Measurements from ENCODE around the gene TSPAN16.
"Not testable (repeated sequence)": the region's sequence is repeated elsewhere in the genome, so short reads cannot be mapped to it uniquely, and the experiment has no call there.

The TSPAN16 gene

DNA sequence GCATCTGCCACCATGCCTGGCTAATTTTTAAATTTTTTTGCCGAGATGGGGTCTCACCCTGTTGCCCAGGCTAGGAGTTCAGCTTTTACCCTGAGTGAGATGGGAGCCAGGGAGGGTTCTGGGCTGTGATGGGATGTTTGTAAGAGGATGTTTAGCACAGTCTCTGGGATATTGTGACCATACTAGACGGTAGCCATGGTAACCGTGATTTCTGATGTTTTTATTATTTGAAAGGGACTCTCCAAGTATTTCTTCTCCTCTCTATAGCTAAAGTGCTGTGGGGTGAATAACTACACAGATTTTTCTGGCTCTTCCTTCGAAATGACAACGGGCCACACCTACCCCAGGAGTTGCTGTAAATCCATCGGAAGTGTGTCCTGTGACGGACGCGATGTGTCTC, 10.4 kb downstream of the TSPAN16 start:
- Histone ChIP-seq H3K4me1 (ENCODE audit: control insufficient read depth in 2 of 2, insufficient read depth in 2 of 2, low read length in 2 of 2) (no peaks in the 10 kb centered on the region), H3K27me3 (ENCODE audit: control insufficient read depth in 2 of 2, insufficient read depth in 2 of 2, low read length in 2 of 2) (peaks cover 0 to 2% of the 10 kb centered on the region in 2 donors)

DNA sequence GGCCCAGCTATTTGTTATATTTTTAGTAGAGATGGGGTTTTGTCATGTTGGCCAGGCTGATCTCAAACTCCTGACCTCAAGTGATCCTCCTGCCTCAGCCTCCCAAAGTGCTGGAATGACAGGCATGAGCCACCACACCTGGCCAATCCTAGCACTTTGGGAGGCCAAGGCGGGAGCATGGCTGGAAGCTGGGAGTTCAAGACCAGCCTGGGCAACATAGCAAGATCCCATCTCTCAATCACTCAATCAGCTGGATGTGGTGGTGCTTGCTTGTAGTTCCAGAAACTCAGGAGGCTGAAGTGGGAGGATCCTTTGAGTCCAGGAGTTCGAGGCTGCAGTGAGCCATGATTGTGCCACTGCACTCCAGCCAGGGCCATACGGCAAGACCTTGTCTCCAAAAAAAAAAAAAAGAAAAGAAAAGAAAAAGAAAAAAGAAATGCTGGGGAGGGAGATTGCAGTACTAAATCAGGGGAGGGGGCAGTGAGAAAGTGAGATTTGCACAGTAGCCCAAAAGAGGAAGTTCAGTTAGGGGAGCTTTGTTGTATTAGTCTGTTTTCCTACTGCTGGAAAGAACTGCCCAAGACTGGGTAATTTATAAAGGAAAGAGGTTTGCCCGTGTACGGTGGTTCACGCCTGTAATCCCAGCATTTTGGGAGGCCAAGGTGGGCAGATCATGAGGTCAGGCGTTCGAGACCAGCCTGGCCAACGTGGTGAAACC, 24.5 kb downstream of the TSPAN16 start:
- H3K4me1 ChIP-seq (ENCODE audit: control insufficient read depth in 2 of 2, insufficient read depth in 2 of 2, low read length in 2 of 2) = peaks cover 13 to 15% of the 10 kb centered on the region in 2 donors
- H3K27ac ChIP-seq (ENCODE audit: low read depth in 2 of 2, low read length in 2 of 2) = not testable (repeated sequence)

More for the DNA sequence above, 10.4 kb downstream of the TSPAN16 start:
- no peak overlapping the region for H3K9ac ChIP-seq (ENCODE audit: low read depth in 1 of 2, low read length in 2 of 2)
- no peaks in the 10 kb centered on the region for H3K36me3 ChIP-seq (ENCODE audit: control insufficient read depth in 2 of 2, insufficient read depth in 2 of 2, low read length in 2 of 2)
- no peak overlapping the region for H3K4me3 ChIP-seq (ENCODE audit: low read length in 2 of 2)
- no peak overlapping the region for H3K27ac ChIP-seq (ENCODE audit: low read depth in 2 of 2, low read length in 2 of 2)
- no peaks in the 10 kb centered on the region for H3K9me3 ChIP-seq (ENCODE audit: control insufficient read depth in 2 of 2, low read length in 2 of 2)

DNA sequence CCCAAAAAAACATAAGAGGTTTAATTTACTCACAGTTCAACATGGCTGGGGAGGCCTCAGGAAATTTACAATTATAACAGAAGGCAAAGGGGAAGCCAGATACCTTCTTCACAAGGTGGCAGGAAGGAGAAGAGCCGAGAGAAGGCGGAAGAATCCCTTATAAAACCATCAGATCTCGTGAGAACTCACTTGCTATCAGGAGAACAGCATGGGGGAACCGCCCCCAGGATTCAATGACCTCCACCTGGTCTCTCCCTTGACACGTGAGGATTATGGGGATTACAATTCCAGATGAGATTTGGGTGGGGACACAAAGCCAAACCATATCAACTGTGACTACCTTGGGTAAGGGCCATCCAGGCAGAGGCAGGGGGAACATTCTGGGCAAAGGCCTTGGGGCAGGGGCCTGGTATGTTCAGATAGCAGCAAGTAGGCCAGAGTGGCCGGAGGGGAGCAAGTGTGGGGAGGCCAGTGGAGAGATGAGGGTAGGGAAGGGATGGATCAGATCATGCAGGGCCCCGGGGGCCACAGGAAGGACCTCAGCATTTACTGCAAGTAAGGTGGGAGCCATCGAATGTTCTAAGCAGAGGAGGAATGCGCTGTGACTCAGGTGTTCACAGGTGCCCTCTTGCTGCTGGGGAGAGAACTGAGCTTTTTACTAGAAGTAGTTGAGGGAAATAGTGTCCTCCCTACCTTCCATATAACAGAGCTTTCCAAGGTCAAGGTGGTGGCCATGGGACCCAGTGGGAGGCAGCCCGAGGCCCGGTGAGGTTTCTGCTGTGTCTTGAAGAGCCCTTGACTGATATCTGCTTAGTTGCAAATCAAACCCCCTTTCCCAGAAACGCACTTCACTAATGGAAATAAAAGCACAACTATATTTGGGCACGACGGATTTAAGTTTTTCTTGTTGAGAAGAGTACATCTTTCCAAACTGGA, 25.5 kb downstream of the TSPAN16 start:
- H3K9ac ChIP-seq (ENCODE audit: low read depth in 1 of 2, low read length in 2 of 2) = no peak overlapping the region
- H3K36me3 ChIP-seq (ENCODE audit: control insufficient read depth in 2 of 2, insufficient read depth in 2 of 2, low read length in 2 of 2) = no peaks in the 10 kb centered on the region
- no peak overlapping the region for H3K27ac ChIP-seq (ENCODE audit: low read depth in 2 of 2, low read length in 2 of 2)
- peaks cover 13 to 15% of the 10 kb centered on the region in 2 donors for H3K4me1 ChIP-seq (ENCODE audit: control insufficient read depth in 2 of 2, insufficient read depth in 2 of 2, low read length in 2 of 2)
- no peaks in the 10 kb centered on the region for H3K9me3 ChIP-seq (ENCODE audit: control insufficient read depth in 2 of 2, low read length in 2 of 2)
- no peak overlapping the region for H3K4me3 ChIP-seq (ENCODE audit: low read length in 2 of 2)
- H3K27me3 ChIP-seq (ENCODE audit: control insufficient read depth in 2 of 2, insufficient read depth in 2 of 2, low read length in 2 of 2) = no peaks in the 10 kb centered on the region

More for the DNA sequence above, 24.5 kb downstream of the TSPAN16 start:
- not testable (repeated sequence) for H3K27me3 ChIP-seq (ENCODE audit: control insufficient read depth in 2 of 2, insufficient read depth in 2 of 2, low read length in 2 of 2); H3K9me3 ChIP-seq (ENCODE audit: control insufficient read depth in 2 of 2, low read length in 2 of 2); H3K9ac ChIP-seq (ENCODE audit: low read depth in 1 of 2, low read length in 2 of 2); H3K36me3 ChIP-seq (ENCODE audit: control insufficient read depth in 2 of 2, insufficient read depth in 2 of 2, low read length in 2 of 2); H3K4me3 ChIP-seq (ENCODE audit: low read length in 2 of 2)

DNA sequence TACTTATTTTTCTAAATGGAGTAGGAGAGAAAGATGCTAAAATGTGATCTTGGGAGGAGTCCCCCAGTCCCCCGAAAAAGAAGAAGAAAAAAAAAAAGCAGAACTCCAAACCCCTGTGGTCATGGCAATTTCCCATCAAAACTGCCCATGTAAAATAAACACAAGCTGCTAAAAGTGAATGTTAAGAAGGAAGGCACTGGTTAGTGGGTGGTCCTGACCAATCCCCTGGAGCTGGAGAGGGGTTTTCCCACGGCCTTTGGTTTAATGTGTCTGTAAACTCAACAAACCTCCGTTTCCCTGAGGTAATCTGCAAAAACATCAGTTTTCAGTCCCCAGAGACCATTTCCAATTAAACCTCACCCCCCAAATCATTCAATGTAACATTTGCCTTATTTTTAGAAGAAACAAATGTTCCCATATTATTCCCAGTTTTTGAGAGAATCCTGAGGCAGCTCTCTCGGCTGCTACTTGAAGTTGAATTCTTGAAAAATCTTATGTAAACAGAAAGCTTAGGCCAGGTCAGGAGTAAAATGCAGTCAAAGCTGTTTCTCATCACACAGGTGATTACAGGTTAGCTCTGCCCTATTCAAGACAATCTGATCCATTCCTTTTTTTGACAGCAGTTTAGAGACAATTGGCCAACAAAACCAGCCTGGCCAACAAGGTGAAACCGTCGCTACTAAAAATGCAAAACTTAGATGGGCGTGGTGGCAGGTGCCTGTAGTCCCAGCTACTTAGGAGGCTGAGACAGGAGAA, 26.5 kb downstream of the TSPAN16 start:
- no peak overlapping the region for H3K4me3 ChIP-seq (ENCODE audit: low read length in 2 of 2)
- H3K36me3 ChIP-seq (ENCODE audit: control insufficient read depth in 2 of 2, insufficient read depth in 2 of 2, low read length in 2 of 2) = peaks cover 3 to 4% of the 10 kb centered on the region in 2 donors
- no peaks in the 10 kb centered on the region for H3K9me3 ChIP-seq (ENCODE audit: control insufficient read depth in 2 of 2, low read length in 2 of 2)
- H3K27me3 ChIP-seq (ENCODE audit: control insufficient read depth in 2 of 2, insufficient read depth in 2 of 2, low read length in 2 of 2) = no peaks in the 10 kb centered on the region
- no peak overlapping the region for H3K9ac ChIP-seq (ENCODE audit: low read depth in 1 of 2, low read length in 2 of 2)
- H3K27ac ChIP-seq (ENCODE audit: low read depth in 2 of 2, low read length in 2 of 2) = no peak overlapping the region
- peaks cover 13 to 15% of the 10 kb centered on the region in 2 donors for H3K4me1 ChIP-seq (ENCODE audit: control insufficient read depth in 2 of 2, insufficient read depth in 2 of 2, low read length in 2 of 2)

DNA sequence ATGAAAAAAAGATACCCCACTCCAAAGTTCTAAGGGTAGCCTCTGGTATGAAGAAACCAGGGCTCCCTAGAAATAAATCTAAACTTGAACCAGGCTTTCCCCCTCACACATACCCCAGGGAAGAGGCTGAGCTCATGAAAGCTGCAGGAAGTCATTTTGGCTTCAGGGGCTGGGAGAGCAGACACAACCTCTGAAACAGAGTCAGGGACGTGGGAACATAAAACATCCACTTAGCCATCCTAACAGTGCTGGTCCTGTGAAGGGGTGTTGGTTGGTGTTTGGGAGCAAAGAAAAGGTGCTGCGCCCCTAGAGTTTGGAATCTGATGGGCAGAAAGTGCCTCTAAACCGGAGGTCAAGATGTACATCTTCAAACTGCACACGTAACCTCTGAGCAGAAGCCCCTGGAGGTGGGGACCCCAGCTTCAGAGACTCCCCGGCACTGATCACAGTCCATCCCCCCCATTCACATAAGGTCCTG, 27.7 kb downstream of the TSPAN16 start:
- H3K36me3 ChIP-seq (ENCODE audit: control insufficient read depth in 2 of 2, insufficient read depth in 2 of 2, low read length in 2 of 2) = peaks cover 3 to 4% of the 10 kb centered on the region in 2 donors
- H3K27ac ChIP-seq (ENCODE audit: low read depth in 2 of 2, low read length in 2 of 2) = peak overlapping the region; percentile 38 to 67
- H3K27me3 ChIP-seq (ENCODE audit: control insufficient read depth in 2 of 2, insufficient read depth in 2 of 2, low read length in 2 of 2) = no peaks in the 10 kb centered on the region
- peak overlapping the region in 1 of 2 donors; percentile 29 for H3K9ac ChIP-seq (ENCODE audit: low read depth in 1 of 2, low read length in 2 of 2)
- no peaks in the 10 kb centered on the region for H3K9me3 ChIP-seq (ENCODE audit: control insufficient read depth in 2 of 2, low read length in 2 of 2)
- peaks cover 13 to 15% of the 10 kb centered on the region in 2 donors for H3K4me1 ChIP-seq (ENCODE audit: control insufficient read depth in 2 of 2, insufficient read depth in 2 of 2, low read length in 2 of 2)
- no peak overlapping the region for H3K4me3 ChIP-seq (ENCODE audit: low read length in 2 of 2)

DNA sequence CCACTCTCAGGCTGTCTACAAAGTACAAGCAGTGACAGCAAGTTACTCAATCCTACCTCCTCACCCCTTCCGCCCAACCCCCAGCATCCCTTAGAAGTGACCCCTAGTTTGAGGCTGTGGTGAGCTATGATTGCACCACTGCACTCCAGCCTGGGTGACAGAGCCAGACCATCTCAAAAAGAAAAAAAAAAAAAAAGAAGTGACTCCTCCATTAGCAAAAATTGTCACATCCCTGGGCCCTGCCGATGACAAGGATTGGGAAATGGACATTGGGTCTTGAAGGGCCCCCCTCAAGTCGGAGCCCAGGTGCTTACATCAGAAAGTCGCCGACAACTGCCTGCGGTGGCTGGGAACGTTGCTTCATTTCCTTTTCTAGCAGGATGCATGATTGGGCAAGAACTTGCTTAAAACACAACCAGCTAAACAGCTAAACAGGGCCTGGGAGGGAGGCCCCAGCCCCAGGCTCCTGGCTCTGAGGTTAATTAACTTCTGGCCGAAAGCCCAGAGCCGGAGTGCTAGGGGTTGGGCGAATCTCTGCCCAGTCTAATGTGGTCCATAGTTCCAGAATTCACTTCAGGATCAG, 28.2 kb downstream of the TSPAN16 start:
- Histone ChIP-seq H3K9ac (ENCODE audit: low read depth in 1 of 2, low read length in 2 of 2) (peak overlapping the region in 1 of 2 donors; percentile 29), H3K4me3 (ENCODE audit: low read length in 2 of 2) (no peak overlapping the region)

DNA sequence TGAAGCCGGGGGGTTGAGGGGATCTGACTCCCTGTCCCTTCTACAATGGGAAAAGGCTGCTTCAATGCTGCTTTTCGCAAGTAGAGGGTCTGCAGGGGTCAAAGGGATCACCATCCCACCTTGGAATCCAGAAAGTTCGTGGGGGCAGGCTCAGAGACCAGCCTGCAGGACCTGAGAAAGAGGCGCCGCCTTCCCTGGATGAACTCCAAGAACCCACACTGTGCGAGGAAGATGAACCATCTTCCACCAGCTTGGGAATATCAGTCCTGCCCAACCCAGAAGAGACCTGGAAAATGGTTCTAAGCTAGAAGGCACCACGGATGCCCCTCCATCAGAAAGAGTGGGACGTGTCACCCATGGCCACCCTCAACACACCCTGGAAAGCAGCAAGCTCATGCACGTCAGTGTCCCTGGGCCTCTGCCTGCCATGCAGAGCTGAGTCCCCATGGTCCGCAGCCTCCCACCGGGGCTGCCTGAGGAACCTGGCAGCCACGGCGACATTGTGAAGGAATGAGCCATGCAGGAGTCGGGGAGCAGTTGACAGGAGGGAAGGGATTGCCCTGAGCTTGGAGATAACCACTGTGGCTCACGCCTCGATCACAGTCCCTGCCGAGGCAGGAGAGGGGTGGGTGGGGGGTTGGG, 28.9 kb downstream of the TSPAN16 start:
- H3K27me3 ChIP-seq (ENCODE audit: control insufficient read depth in 2 of 2, insufficient read depth in 2 of 2, low read length in 2 of 2) = no peaks in the 10 kb centered on the region
- no peak overlapping the region for H3K4me3 ChIP-seq (ENCODE audit: low read length in 2 of 2)
- peaks cover 13 to 15% of the 10 kb centered on the region in 2 donors for H3K4me1 ChIP-seq (ENCODE audit: control insufficient read depth in 2 of 2, insufficient read depth in 2 of 2, low read length in 2 of 2)
- H3K27ac ChIP-seq (ENCODE audit: low read depth in 2 of 2, low read length in 2 of 2) = peak overlapping the region; percentile 40 to 59
- H3K9ac ChIP-seq (ENCODE audit: low read depth in 1 of 2, low read length in 2 of 2) = no peak overlapping the region
- H3K36me3 ChIP-seq (ENCODE audit: control insufficient read depth in 2 of 2, insufficient read depth in 2 of 2, low read length in 2 of 2) = peaks cover 3 to 4% of the 10 kb centered on the region in 2 donors
- H3K9me3 ChIP-seq (ENCODE audit: control insufficient read depth in 2 of 2, low read length in 2 of 2) = no peaks in the 10 kb centered on the region

More for the DNA sequence above, 28.2 kb downstream of the TSPAN16 start:
- Histone ChIP-seq H3K36me3 (ENCODE audit: control insufficient read depth in 2 of 2, insufficient read depth in 2 of 2, low read length in 2 of 2) (peaks cover 3 to 4% of the 10 kb centered on the region in 2 donors), H3K27ac (ENCODE audit: low read depth in 2 of 2, low read length in 2 of 2) (peak overlapping the region; percentile 59 to 67), H3K27me3 (ENCODE audit: control insufficient read depth in 2 of 2, insufficient read depth in 2 of 2, low read length in 2 of 2) (no peaks in the 10 kb centered on the region), H3K4me1 (ENCODE audit: control insufficient read depth in 2 of 2, insufficient read depth in 2 of 2, low read length in 2 of 2) (peaks cover 13 to 15% of the 10 kb centered on the region in 2 donors), H3K9me3 (ENCODE audit: control insufficient read depth in 2 of 2, low read length in 2 of 2) (no peaks in the 10 kb centered on the region)

DNA sequence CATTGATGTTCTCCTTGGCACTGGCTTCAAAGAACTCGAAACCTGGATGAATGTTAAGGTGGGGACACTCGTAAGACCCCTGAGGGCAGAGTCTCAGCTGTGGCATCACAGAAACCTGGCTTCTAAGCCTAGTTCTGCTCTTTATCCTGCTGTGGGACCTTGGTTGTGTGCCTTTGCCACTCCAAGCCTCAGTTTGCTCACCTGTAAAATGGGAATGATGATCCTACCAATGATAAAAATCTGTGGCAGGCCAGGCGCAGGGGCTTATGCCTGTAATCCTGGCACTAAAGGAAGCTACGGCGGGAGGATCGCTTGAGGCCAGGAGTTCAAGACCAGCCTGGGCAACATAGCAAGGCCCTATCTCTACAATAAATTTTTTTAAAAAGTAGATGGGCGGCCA, 29.6 kb downstream of the TSPAN16 start:
- H3K9ac ChIP-seq (ENCODE audit: low read depth in 1 of 2, low read length in 2 of 2) = no peak overlapping the region
- peaks cover 3 to 4% of the 10 kb centered on the region in 2 donors for H3K36me3 ChIP-seq (ENCODE audit: control insufficient read depth in 2 of 2, insufficient read depth in 2 of 2, low read length in 2 of 2)
- no peaks in the 10 kb centered on the region for H3K9me3 ChIP-seq (ENCODE audit: control insufficient read depth in 2 of 2, low read length in 2 of 2)
- H3K27me3 ChIP-seq (ENCODE audit: control insufficient read depth in 2 of 2, insufficient read depth in 2 of 2, low read length in 2 of 2) = no peaks in the 10 kb centered on the region
- H3K27ac ChIP-seq (ENCODE audit: low read depth in 2 of 2, low read length in 2 of 2) = no peak overlapping the region
- H3K4me3 ChIP-seq (ENCODE audit: low read length in 2 of 2) = no peak overlapping the region
- H3K4me1 ChIP-seq (ENCODE audit: control insufficient read depth in 2 of 2, insufficient read depth in 2 of 2, low read length in 2 of 2) = peaks cover 13 to 15% of the 10 kb centered on the region in 2 donors

DNA sequence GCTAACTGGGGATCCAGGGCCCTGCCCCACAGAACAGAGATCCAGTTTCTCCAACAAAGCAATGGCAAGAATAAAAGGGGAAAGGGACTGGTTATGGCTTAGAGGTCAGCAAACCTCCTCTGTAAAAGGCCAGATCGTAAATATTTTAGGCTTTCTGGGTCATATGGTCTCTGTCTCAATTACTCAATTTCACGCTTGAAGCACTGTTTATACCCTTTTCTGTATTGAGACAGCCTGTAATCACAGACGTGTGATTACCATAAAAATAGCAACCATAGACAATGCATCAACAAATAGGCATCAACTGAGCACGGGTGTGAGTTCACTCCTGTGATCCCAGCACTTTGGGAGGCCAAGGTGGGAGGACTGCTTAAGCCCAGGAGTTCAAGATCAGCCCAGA, 34.2 kb downstream of the TSPAN16 start:
- Histone ChIP-seq H3K4me1 (ENCODE audit: control insufficient read depth in 2 of 2, insufficient read depth in 2 of 2, low read length in 2 of 2) (no peaks in the 10 kb centered on the region), H3K9me3 (ENCODE audit: control insufficient read depth in 2 of 2, low read length in 2 of 2) (no peaks in the 10 kb centered on the region), H3K27ac (ENCODE audit: low read depth in 2 of 2, low read length in 2 of 2) (no peak overlapping the region), H3K4me3 (ENCODE audit: low read length in 2 of 2) (no peak overlapping the region), H3K27me3 (ENCODE audit: control insufficient read depth in 2 of 2, insufficient read depth in 2 of 2, low read length in 2 of 2) (no peaks in the 10 kb centered on the region), H3K9ac (ENCODE audit: low read depth in 1 of 2, low read length in 2 of 2) (no peak overlapping the region), H3K36me3 (ENCODE audit: control insufficient read depth in 2 of 2, insufficient read depth in 2 of 2, low read length in 2 of 2) (peaks cover 6 to 12% of the 10 kb centered on the region in 2 donors)

Measured in mucosa of rectum (tissue), 2 donors.